K562 (cell line): Measurements from ENCODE around the gene TCP10L. TPM values are rescaled to one million over a fixed set of nuclear protein-coding genes. Genes with fewer than 3 reads are reported as not detected.

Experiments used
- ARID4B ChIP-seq: sonication (generic); formaldehyde crosslinking; IDR thresholded peaks from 2 replicates; pipeline ENCODE4 v1.8.0; 2022; ENCODE audit warnings: mild to moderate bottlenecking, missing genetic modification reagents
- CHD2 ChIP-seq: IDR thresholded peaks from 2 replicates; pipeline ENCODE4 v1.6.1; 2011; ENCODE audit warnings: low read depth, low read length
- DLX4 ChIP-seq: fragments of 250-450 bp; sonication (Bioruptor Pico); IDR thresholded peaks from 2 replicates; pipeline ENCODE4 v1.6.1; 2021; ENCODE audit warnings: mild to moderate bottlenecking
- HDGF ChIP-seq: fragments of 450-650 bp; IDR thresholded peaks from 2 replicates; pipeline ENCODE4 v1.6.1; 2016
- HSF4 ChIP-seq: fragments of 250-450 bp; sonication (Bioruptor Pico); IDR thresholded peaks from 2 replicates; pipeline ENCODE4 v2.1.2; 2022; ENCODE audit warnings: mild to moderate bottlenecking, moderate library complexity, borderline replicate concordance
- MED1 ChIP-seq: sonication (generic); formaldehyde crosslinking; IDR thresholded peaks from 2 replicates; pipeline ENCODE4 v1.8.1; 2023; ENCODE audit warnings: missing genetic modification reagents, borderline replicate concordance
- PHF8 ChIP-seq: fragments of 200-600 bp; sonication (generic); IDR thresholded peaks from 2 replicates; pipeline ENCODE4 v1.6.1; 2012; ENCODE audit warnings: mixed run types, mild to moderate bottlenecking, inconsistent platforms, low read length, moderate library complexity, borderline replicate concordance
- PPARD ChIP-seq: fragments of 250-450 bp; sonication (Bioruptor Pico); IDR thresholded peaks from 2 replicates; pipeline ENCODE4 v1.8.0; 2022; ENCODE audit warnings: inconsistent platforms, mild to moderate bottlenecking, moderate library complexity
- PURB ChIP-seq: sonication (generic); formaldehyde crosslinking; IDR thresholded peaks from 2 replicates; pipeline ENCODE4 v1.9.0; 2021; ENCODE audit warnings: low read depth, mild to moderate bottlenecking, missing genetic modification reagents
- RBM14 ChIP-seq: fragments of 200-400 bp; formaldehyde crosslinking; IDR thresholded peaks from 2 replicates; pipeline ENCODE4 v1.6.1; 2018; ENCODE audit warnings: low read depth, mild to moderate bottlenecking, low read length, moderate library complexity, borderline replicate concordance; ENCODE audit not compliant: insufficient read depth
- SIN3B ChIP-seq: fragments of 450-650 bp; IDR thresholded peaks from 2 replicates; pipeline ENCODE4 v1.6.1; 2017; ENCODE audit warnings: low read depth, mild to moderate bottlenecking, moderate library complexity
- SMARCE1 ChIP-seq: fragments of 450-650 bp; IDR thresholded peaks from 2 replicates; pipeline ENCODE4 v1.7.1; 2016; ENCODE audit warnings: mild to moderate bottlenecking
- TARDBP ChIP-seq: fragments of 450-650 bp; IDR thresholded peaks from 2 replicates; pipeline ENCODE4 v1.6.1; 2016
- YBX1 ChIP-seq: fragments of 450-650 bp; IDR thresholded peaks from 2 replicates; pipeline ENCODE4 v1.7.1; 2016; ENCODE audit warnings: mild to moderate bottlenecking
- ZBTB43 ChIP-seq: sonication (generic); formaldehyde crosslinking; IDR thresholded peaks from 2 replicates; pipeline ENCODE4 v1.8.0; 2023; ENCODE audit warnings: mild to moderate bottlenecking, missing genetic modification reagents
- ZNF23 ChIP-seq: fragments of 250-450 bp; sonication (Bioruptor Pico); IDR thresholded peaks from 2 replicates; pipeline ENCODE4 v1.4.0; 2020; ENCODE audit warnings: mild to moderate bottlenecking
- ZNF3 ChIP-seq: fragments of 250-450 bp; sonication (Bioruptor Pico); IDR thresholded peaks from 2 replicates; pipeline ENCODE4 v1.5.0; 2021; ENCODE audit warnings: mild to moderate bottlenecking, moderate library complexity
- ZNF384 ChIP-seq: IDR thresholded peaks from 2 replicates; pipeline ENCODE4 v1.6.1; 2012; ENCODE audit warnings: low read depth, low read length, improper control_type of control experiment
- ZNF57 ChIP-seq: fragments of 450-650 bp; formaldehyde crosslinking; IDR thresholded peaks from 2 replicates; pipeline ENCODE4 v1.4.0; 2020; ENCODE audit warnings: mild to moderate bottlenecking, moderate library complexity
- ZNF740 ChIP-seq, 3 experiments: fragments of 200-800 bp in 1 of 3; sonication (Bioruptor generic) in 1 of 3; sonication (generic) in 1 of 3; formaldehyde crosslinking in 1 of 3; IDR thresholded peaks; 2 replicates each; pipeline versions ENCODE4 v1.6.1 to v1.8.0; 2016 to 2022; ENCODE audit warnings: mild to moderate bottlenecking in 2 of 3, missing compliant biosample characterization in 2 of 3, missing genetic modification characterization in 2 of 3, missing genetic modification reagents in 1 of 3
- ZSCAN32 ChIP-seq: fragments of 450-650 bp; formaldehyde crosslinking; IDR thresholded peaks from 2 replicates; pipeline ENCODE4 v1.4.0; 2020; ENCODE audit warnings: mild to moderate bottlenecking, moderate library complexity
- polyA plus RNA-seq, 8 experiments: library from polyadenylated mRNA; depleted of rRNA in 4 of 8; stranded (reverse) in 5 of 8; unstranded in 3 of 8; fragments of >200 nt; fragmentation: Nextera tagmentation in 2 of 8; fragmentation: Illumina TruSeq in 1 of 8; extraction: Ambion mirVana in 2 of 8; extraction: Trizol in 1 of 8; gene quantifications; 2 replicates each; pipeline versions ENCODE4 v1.2.1 to v1.2.3, GENCODE V29; 2011 to 2014; ENCODE audit warnings: inconsistent platforms in 1 of 8, missing spikeins in 1 of 8
- total RNA-seq, 7 experiments: library from RNA; depleted of rRNA in 6 of 7; stranded (reverse); fragments of >200 nt in 6 of 7; fragmentation: Illumina TruSeq in 2 of 7; extraction: Trizol in 2 of 7; gene quantifications; 2 replicates each; pipeline versions ENCODE4 v1.2.1 to v1.2.3, GENCODE V29; 2011 to 2021; ENCODE audit warnings: low replicate concordance in 1 of 7
- TF ChIP-seq, protein P1 (sequence below), 2 experiments: fragments of 450-650 bp in 1 of 2; sonication (generic) in 1 of 2; formaldehyde crosslinking; conservative IDR thresholded peaks; 2 replicates each; pipeline versions ENCODE4 v1.4.0 to v1.8.1; 2020 to 2022; ENCODE audit warnings: mild to moderate bottlenecking in 1 of 2, missing genetic modification reagents in 1 of 2

Gene TCP10L
- total and polyA plus RNA-seq, 9 of the 15 experiments (the other 6 are each of a cell fraction or from before 2014, with no cell fraction given): 0.34 to 0.91 (median 0.56) TPM; not detected in 2

- TF ChIP-seq ARID4B (CRISPR knock-in tag): no peak
- no peak for TF ChIP-seq ZBTB43
- TF ChIP-seq ZNF23 (CRISPR knock-in tag): no peak
- no peak for TF ChIP-seq HSF4 (CRISPR knock-in tag)
- TF ChIP-seq, protein P1, sequence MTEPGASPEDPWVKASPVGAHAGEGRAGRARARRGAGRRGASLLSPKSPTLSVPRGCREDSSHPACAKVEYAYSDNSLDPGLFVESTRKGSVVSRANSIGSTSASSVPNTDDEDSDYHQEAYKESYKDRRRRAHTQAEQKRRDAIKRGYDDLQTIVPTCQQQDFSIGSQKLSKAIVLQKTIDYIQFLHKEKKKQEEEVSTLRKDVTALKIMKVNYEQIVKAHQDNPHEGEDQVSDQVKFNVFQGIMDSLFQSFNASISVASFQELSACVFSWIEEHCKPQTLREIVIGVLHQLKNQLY (CRISPR knock-in tag; conservative IDR thresholded peaks at IDR 0.05): no peak
- TF ChIP-seq PPARD (CRISPR knock-in tag): no peak
- TF ChIP-seq DLX4 (CRISPR knock-in tag): no peak
- no peak for TF ChIP-seq ZNF384
- TF ChIP-seq TARDBP: no peak
- TF ChIP-seq SIN3B: no peak
- TF ChIP-seq ZNF3 (CRISPR knock-in tag): no peak
- no peak for TF ChIP-seq PHF8
- TF ChIP-seq HDGF: no peak
- TF ChIP-seq CHD2: no peak
- no peak for TF ChIP-seq ZNF57
- TF ChIP-seq RBM14: no peak
- peak; percentile 24; the same call in 1 of the 2 replicates for TF ChIP-seq SMARCE1
- TF ChIP-seq ZNF740 (CRISPR knock-in tag; IDR thresholded peaks at IDR 0.05): no peak
- TF ChIP-seq ZNF740 (tag; IDR thresholded peaks at IDR 0.05): peak in 1 of 2 experiments; percentile 74; a peak in 1 of 4 replicates
- no peak for TF ChIP-seq YBX1
- TF ChIP-seq ZSCAN32: no peak
- TF ChIP-seq MED1 (CRISPR knock-in tag): no peak
- TF ChIP-seq PURB (CRISPR knock-in tag): no peak
These were observed 28.2 kb upstream of the TCP10L start (continued) for GRCh38 chr21:32613436-32614043.
